GM12878 (cell line): ENCODE measurements around the gene PGA3. TPM values are rescaled to one million over a fixed set of nuclear protein-coding genes. Genes with fewer than 3 reads are reported as not detected.
"Not testable (repeated sequence)": the region's sequence is repeated elsewhere in the genome, so short reads cannot be mapped to it uniquely, and the experiment has no call there.

Experiments used
- ATAC-seq: fragments of 200-7000 bp; cut with Tn5 transposase; 3 replicates; pipeline ENCODE4 v1.9.1; 2020; ENCODE audit warnings: mild to moderate bottlenecking, moderate library complexity
- BruUV-seq: library from RNA; stranded (reverse); fragments of 400-500 nt; replicated peaks from 2 replicates; lab custom pipeline; 2021; lab: Mats Ljungman, UMichigan
- CTCF ChIA-PET: fragments of 300-600 bp; sonication (Branson Sonifier 250); formaldehyde crosslinking; extraction: SDS; loops from one replicate; lab custom pipeline; 2021; ENCODE audit warnings: inconsistent platforms; lab: Yijun Ruan, JAX
- POLR2A ChIA-PET: fragments of 350-600 bp; formaldehyde crosslinking; extraction: SDS; loops from one replicate; lab custom pipeline; 2021; ENCODE audit warnings: inconsistent platforms; lab: Charles Lee
- RAD21 ChIA-PET: fragments of 300-600 bp; sonication (Branson Sonifier 250); formaldehyde crosslinking; loops from one replicate; lab custom pipeline; 2023; ENCODE audit warnings: antibody characterized with exemption; ENCODE audit not compliant: unreplicated experiment; lab: Charles Lee
- SMC1A ChIA-PET: fragments of 300-600 bp; sonication (Branson Sonifier 250); formaldehyde crosslinking; loops from one replicate; lab custom pipeline; 2023; ENCODE audit not compliant: unreplicated experiment, uncharacterized antibody; lab: Charles Lee
- DNase-seq: peaks from one replicate; pipeline ENCODE4 v3.0.0-alpha.2; 2011; ENCODE audit warnings: low read depth, low spot score
- FAIRE-seq: peaks from 3 replicates; lab custom pipeline; 2011; peaks lifted over from hg19 to GRCh38; lab: Jason Lieb, UNC
- H2AFZ ChIP-seq: 2 replicates; pipeline ENCODE4 v1.6.0; 2011; ENCODE audit warnings: low read depth, low read length, control low read depth; ENCODE audit not compliant: control insufficient read depth
- H3K27ac ChIP-seq: 2 replicates; pipeline ENCODE4 v1.5.1; 2011; ENCODE audit warnings: control low read depth; ENCODE audit not compliant: control insufficient read depth, insufficient read depth
- H3K27me3 ChIP-seq, 2 experiments: replicated peaks in 1 of 2; 2 replicates each; pipeline versions ENCODE4 v1.6.0 to v1.6.1; 2011; ENCODE audit warnings: low read length in 1 of 2; ENCODE audit not compliant: control insufficient read depth in 2 of 2, insufficient read depth in 2 of 2
- H3K36me3 ChIP-seq, 2 experiments: 2 replicates each; pipeline ENCODE4 v1.5.1; 2011; ENCODE audit warnings: low read length in 1 of 2; ENCODE audit not compliant: control insufficient read depth in 2 of 2, insufficient read depth in 2 of 2
- H3K4me1 ChIP-seq: 2 replicates; pipeline ENCODE4 v1.6.1; 2011; ENCODE audit warnings: mild to moderate bottlenecking, low read length, moderate library complexity, mixed read lengths; ENCODE audit not compliant: control insufficient read depth, insufficient read depth
- H3K4me2 ChIP-seq: 2 replicates; pipeline ENCODE4 v1.6.0; 2011; ENCODE audit warnings: control low read depth; ENCODE audit not compliant: control insufficient read depth, insufficient read depth
- H3K4me3 ChIP-seq: fragments of 200-600 bp; sonication (generic); 2 replicates; pipeline ENCODE4 v1.5.1; 2016
- H3K79me2 ChIP-seq: 2 replicates; pipeline ENCODE4 v1.6.0; 2011; ENCODE audit warnings: low read length; ENCODE audit not compliant: control insufficient read depth, insufficient read depth
- H3K9ac ChIP-seq: 2 replicates; pipeline ENCODE4 v1.8.0; 2011; ENCODE audit warnings: low read length, control low read depth, mixed read lengths; ENCODE audit not compliant: control insufficient read depth, insufficient read depth
- H3K9me3 ChIP-seq: replicated peaks from 3 replicates; pipeline ENCODE4 v1.5.1; 2011; ENCODE audit warnings: mild to moderate bottlenecking, low read length; ENCODE audit not compliant: control insufficient read depth, insufficient read depth
- H4K20me1 ChIP-seq: 2 replicates; pipeline ENCODE4 v1.6.0; 2011; ENCODE audit not compliant: control insufficient read depth, insufficient read depth
- CHD1 ChIP-seq: IDR thresholded peaks from 2 replicates; pipeline ENCODE4 v1.6.1; 2012; ENCODE audit warnings: low read depth, low read length, improper control_type of control experiment
- ESRRA ChIP-seq: IDR thresholded peaks from 2 replicates; pipeline ENCODE4 v1.6.1; 2012; ENCODE audit warnings: mild to moderate bottlenecking, low read length, improper control_type of control experiment
- IKZF1 ChIP-seq: fragments of 450-650 bp; conservative IDR thresholded peaks from 2 replicates; pipeline ENCODE4 v1.6.1; 2017; ENCODE audit warnings: antibody characterized with exemption, mild to moderate bottlenecking
- SP1 ChIP-seq: IDR thresholded peaks from one replicate; pipeline ENCODE4 v1.6.1; 2011; ENCODE audit warnings: low read depth, low read length
- ZZZ3 ChIP-seq: IDR thresholded peaks from 2 replicates; pipeline ENCODE4 v1.6.1; 2011; ENCODE audit warnings: low read depth; ENCODE audit not compliant: control insufficient read depth, insufficient read length
- WGBS: methylation state at CpG from one replicate; pipeline ENCODE4 v1.1.6; 2016; ENCODE audit warnings: low lambda C conversion rate; ENCODE audit not compliant: insufficient replicate concordance, insufficient coverage; ENCODE audit errors: missing lambda C conversion rate; 5-methylcytosine and 5-hydroxymethylcytosine counted together
- in situ Hi-C: fragments of 300-500 bp; cut with MboI; formaldehyde crosslinking; loops from 9 replicates; pipeline ENCODE4 v1.14.3; 2018; ENCODE audit warnings: mixed read lengths
- intact Hi-C: fragments of 100-400 bp; cut with micrococcal nuclease; formaldehyde crosslinking; loops from one replicate; pipeline ENCODE4 v1.14.2; 2022; ENCODE audit not compliant: unreplicated experiment
- polyA plus RNA-seq, 11 experiments: library from polyadenylated mRNA; depleted of rRNA in 4 of 11; unstranded in 6 of 11; stranded (reverse) in 5 of 11; fragments of >200 nt; fragmentation: Nextera tagmentation in 4 of 11; fragmentation: Illumina TruSeq in 1 of 11; extraction: Ambion mirVana in 4 of 11; extraction: Trizol in 1 of 11; gene quantifications; 1 replicate in 1 of 11; 2 replicates in 10 of 11; pipeline versions ENCODE4 v1.2.1 to v1.2.3, GENCODE V29; 2011 to 2016; ENCODE audit warnings: inconsistent platforms in 2 of 11, missing spikeins in 2 of 11, low read depth in 1 of 11
- total RNA-seq, 4 experiments: library from RNA; depleted of rRNA in 3 of 4; stranded (reverse); fragments of >200 nt in 3 of 4; fragmentation: Illumina TruSeq in 1 of 4; extraction: Trizol in 1 of 4; gene quantifications; 2 replicates each; pipeline versions ENCODE4 v1.2.1 to v1.2.3, GENCODE V29; 2013 to 2021

The PGA3 gene
- total and polyA plus RNA-seq, 10 of the 15 experiments (the other 5 are each of a cell fraction or from before 2014, with no cell fraction given): not detected

DNA sequence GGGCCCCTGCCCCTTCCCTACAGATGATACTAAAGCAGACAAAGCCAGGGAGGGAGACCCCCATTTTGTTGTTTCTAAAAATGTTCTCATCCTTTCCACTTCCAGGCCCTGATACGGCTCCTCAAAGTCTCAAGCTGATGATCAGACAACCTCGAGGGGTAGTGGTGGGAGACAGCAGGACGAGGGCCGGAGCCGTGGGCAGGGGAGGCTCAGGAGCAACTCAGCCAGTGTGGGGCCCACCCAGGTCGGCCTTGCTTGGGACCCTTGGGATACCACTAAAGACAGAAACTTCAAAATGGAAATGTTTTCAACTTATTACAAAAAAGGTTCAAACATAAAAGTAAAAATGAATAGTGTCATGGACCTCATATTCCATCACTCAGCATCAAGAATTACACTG, 26.9 kb upstream of the PGA3 start:
- no peak overlapping the region for H3K9ac ChIP-seq
- WGBS: 41% methylated on average over 6 of the region's 6 CpGs
- H3K27ac ChIP-seq: no peak overlapping the region
- POLR2A ChIA-PET: no interaction called here
- H3K9me3 ChIP-seq: peaks cover 2% of the 10 kb centered on the region; the same call in 2 of the 3 replicates
- H3K36me3 ChIP-seq: no peaks in the 10 kb centered on the region
- no peak overlapping the region for H3K4me2 ChIP-seq
- CTCF ChIA-PET: interaction anchor here (1.5 to 5.7 kb wide), 2 partner anchors 11 to 206 kb away, joined by 6 to 35 read pairs; no protein-coding TSS in a partner anchor
- SMC1A ChIA-PET: interaction anchor here (0.9 kb wide), 1 partner anchor 401 kb away, joined by 3 read pairs; no protein-coding TSS in a partner anchor
- in situ Hi-C loops: no loop called here
- DNase-seq (no peak), ATAC-seq (no peak), FAIRE-seq (no peak)
- no peak overlapping the region for H2AFZ ChIP-seq
- no TSS peak for BruUV-seq
- H4K20me1 ChIP-seq: no peaks in the 10 kb centered on the region
- no peaks in the 10 kb centered on the region for H3K4me1 ChIP-seq
- no peaks in the 10 kb centered on the region for H3K79me2 ChIP-seq
- TF ChIP-seq ESRRA: no peak
- TF ChIP-seq CHD1: no peak
- no peak for TF ChIP-seq ZZZ3
- no peak for TF ChIP-seq IKZF1
- no peak for TF ChIP-seq SP1
- H3K27me3 ChIP-seq: no peaks in the 10 kb centered on the region; a peak in 1 of 4 replicates
- intact Hi-C loops: no loop called here
- RAD21 ChIA-PET: interaction anchor here (1.3 to 1.4 kb wide), 2 partner anchors 10 to 261 kb away, joined by 3 to 6 read pairs; no protein-coding TSS in a partner anchor
- H3K4me3 ChIP-seq: no peak overlapping the region

DNA sequence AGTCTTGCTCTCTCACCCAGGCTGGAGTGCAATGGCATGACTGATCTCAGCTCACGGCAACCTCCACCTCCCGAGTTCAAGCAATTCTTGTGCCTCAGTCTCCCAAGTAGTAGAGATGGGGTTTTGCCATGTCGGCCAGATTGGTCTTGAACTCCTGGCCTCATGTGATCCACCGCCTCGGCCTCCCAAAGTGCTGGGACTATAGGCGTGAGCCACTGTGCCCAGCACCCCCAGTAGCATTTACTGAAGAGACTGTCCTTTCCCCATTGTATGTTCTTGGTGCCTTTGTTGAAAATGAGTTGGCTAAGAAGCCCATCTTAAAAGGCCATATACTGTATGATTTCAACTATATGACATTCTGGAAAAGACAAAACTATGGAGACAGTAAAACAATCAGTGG, 23.1 kb upstream of the PGA3 start:
- intact Hi-C loops, H4K20me1 ChIP-seq, ATAC-seq, FAIRE-seq, DNase-seq, H3K4me3 ChIP-seq, SMC1A ChIA-PET, H3K4me1 ChIP-seq, H3K9ac ChIP-seq, H3K27ac ChIP-seq, H3K9me3 ChIP-seq, H3K27me3 ChIP-seq, RAD21 ChIA-PET, BruUV-seq, POLR2A ChIA-PET, H3K79me2 ChIP-seq, H2AFZ ChIP-seq, H3K36me3 ChIP-seq, H3K4me2 ChIP-seq: not testable (repeated sequence)
- 50% methylated on average over 6 of the region's 6 CpGs for WGBS
- in situ Hi-C loops: loop anchor here (5.0 kb wide), 1 partner anchor 343 kb away; no protein-coding TSS in a partner anchor
- CTCF ChIA-PET: interaction anchor here (1.4 kb wide), 1 partner anchor 348 kb away, joined by 5 read pairs; no protein-coding TSS in a partner anchor
